GM06990 (cell line): ENCODE measurements around the gene OR52B4.
"Not testable (repeated sequence)": the region's sequence is repeated elsewhere in the genome, so short reads cannot be mapped to it uniquely, and the experiment has no call there.

Source experiments
- DNase-seq: peaks from one replicate; pipeline ENCODE4 v3.0.0-alpha.2; 2011; ENCODE audit not compliant: insufficient read length; ENCODE audit errors: extremely low read depth
- H3K27me3 ChIP-seq: replicated peaks from 2 replicates; pipeline ENCODE4 v1.6.0; 2011; ENCODE audit warnings: low read length; ENCODE audit not compliant: control insufficient read depth, insufficient read depth
- H3K36me3 ChIP-seq: 2 replicates; pipeline ENCODE4 v1.5.1; 2011; ENCODE audit warnings: low read length; ENCODE audit not compliant: control insufficient read depth, insufficient read depth
- H3K4me3 ChIP-seq: replicated peaks from 2 replicates; pipeline ENCODE4 v1.5.1; 2011; ENCODE audit warnings: low read depth, mild to moderate bottlenecking, control low read depth, low read length
- CTCF ChIP-seq: IDR thresholded peaks from 2 replicates; pipeline ENCODE4 v1.5.1; 2011; ENCODE audit warnings: low read length, control low read depth, mild to moderate bottlenecking, inconsistent platforms; ENCODE audit not compliant: insufficient read depth, poor library complexity, severe bottlenecking

OR52B4 gene

GRCh38 chr11:4368286-4368685 lies at the start of gene OR52B4:
Gene OR52B4, minus strand, starts transcription at chr11:4368386. Its CDS starts 91 bp downstream, at chr11:4368295.
- DNase-seq = no peak
- no peak for TF ChIP-seq CTCF
- H3K27me3 ChIP-seq = no peaks in the 10 kb centered on the region
- no peaks in the 10 kb centered on the region for H3K36me3 ChIP-seq
- no peak within 1 kb of the TSS for H3K4me3 ChIP-seq

- Histone ChIP-seq H3K4me3 (no peak overlapping the region), H3K36me3 (no peaks in the 10 kb centered on the region), H3K27me3 (peaks cover 2% of the 10 kb centered on the region; the same call in 1 of the 2 replicates)
- no peak for TF ChIP-seq CTCF
- no peak for DNase-seq
Observed at GRCh38 chr11:4416816-4417215, 48.6 kb upstream of the OR52B4 start.

GRCh38 chr11:4416306-4416705 lies 48.1 kb upstream of the OR52B4 start:
- H3K4me3 ChIP-seq = no peak overlapping the region
- TF ChIP-seq CTCF = no peak
- H3K27me3 ChIP-seq = peaks cover 2% of the 10 kb centered on the region; the same call in 1 of the 2 replicates
- DNase-seq = no peak
- H3K36me3 ChIP-seq = no peaks in the 10 kb centered on the region

- not testable (repeated sequence) for DNase-seq, H3K27me3 ChIP-seq, H3K36me3 ChIP-seq, H3K4me3 ChIP-seq
Observed at GRCh38 chr11:4406206-4406605, 38.0 kb upstream of the OR52B4 start.

- TF ChIP-seq CTCF = no peak
- Histone ChIP-seq H3K36me3 (peaks cover 12% of the 10 kb centered on the region), H3K27me3 (no peaks in the 10 kb centered on the region), H3K4me3 (peak overlapping the region; percentile 94)
- DNase-seq = no peak
Observed at GRCh38 chr11:4393858-4394223, 25.7 kb upstream of the OR52B4 start.

- TF ChIP-seq CTCF = no peak
- peak; percentile 76 for DNase-seq
- H3K36me3 ChIP-seq = peaks cover 15% of the 10 kb centered on the region
- no peaks in the 10 kb centered on the region for H3K27me3 ChIP-seq
- peak within 1 kb of the TSS; percentile 94 for H3K4me3 ChIP-seq
Observed at GRCh38 chr11:4393209-4393857, 25.1 kb upstream of the OR52B4 start, which contains the start of gene TRIM21. Gene TRIM21, minus strand, starts transcription at chr11:4393702. Its CDS starts 3,293 bp downstream, at chr11:4390409.
